GM18520 (cell line): Measurements from ENCODE around the gene VPS13D.
"Not testable (repeated sequence)": the region's sequence is repeated elsewhere in the genome, so short reads cannot be mapped to it uniquely, and the experiment has no call there.

Experiments
- ATAC-seq: cut with Tn5 transposase; IDR thresholded peaks from one replicate; pipeline ENCODE4 v1.9.1; 2021; ENCODE audit not compliant: unreplicated experiment

Gene VPS13D

DNA sequence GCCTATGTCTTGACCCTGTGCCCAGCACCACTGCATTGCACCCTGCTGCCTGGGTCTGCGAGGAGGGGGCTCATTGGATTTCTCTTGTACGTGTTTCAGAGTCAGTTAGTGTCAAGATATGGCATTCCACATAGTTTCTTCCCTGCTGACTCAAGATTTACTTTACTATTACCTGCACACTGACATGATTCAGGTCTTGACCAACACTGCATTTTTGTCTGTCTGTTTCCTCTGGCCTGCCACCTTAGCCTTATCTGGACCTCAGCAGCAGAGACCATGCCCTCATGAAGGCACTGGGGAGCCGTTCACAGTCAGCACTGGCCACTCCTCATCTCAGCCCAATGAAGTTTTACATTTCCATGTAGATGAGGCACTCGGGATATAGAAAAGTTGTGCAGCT, 232.8 kb downstream of the VPS13D start:
- ATAC-seq, result no peak

DNA sequence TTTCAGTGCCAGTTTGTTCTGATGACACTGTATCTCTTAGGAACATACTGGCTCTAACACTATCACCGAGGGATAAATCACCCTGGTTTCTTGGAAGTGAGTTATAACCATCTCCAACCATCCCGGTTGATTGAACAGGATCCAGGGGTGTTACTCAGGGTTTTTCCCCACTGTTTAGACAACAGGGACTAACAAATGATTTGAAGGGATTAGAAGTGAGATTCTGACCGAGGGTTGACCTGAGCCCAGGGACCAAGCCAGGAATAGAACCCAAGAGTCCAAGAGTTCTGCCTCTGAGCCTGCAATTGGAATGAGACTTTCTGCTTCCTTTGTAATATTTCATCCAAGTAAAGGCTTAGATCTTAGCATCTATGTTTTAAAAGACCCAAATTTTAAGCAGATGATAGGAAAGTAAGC, 234.2 kb downstream of the VPS13D start:
- ATAC-seq, result no peak

DNA sequence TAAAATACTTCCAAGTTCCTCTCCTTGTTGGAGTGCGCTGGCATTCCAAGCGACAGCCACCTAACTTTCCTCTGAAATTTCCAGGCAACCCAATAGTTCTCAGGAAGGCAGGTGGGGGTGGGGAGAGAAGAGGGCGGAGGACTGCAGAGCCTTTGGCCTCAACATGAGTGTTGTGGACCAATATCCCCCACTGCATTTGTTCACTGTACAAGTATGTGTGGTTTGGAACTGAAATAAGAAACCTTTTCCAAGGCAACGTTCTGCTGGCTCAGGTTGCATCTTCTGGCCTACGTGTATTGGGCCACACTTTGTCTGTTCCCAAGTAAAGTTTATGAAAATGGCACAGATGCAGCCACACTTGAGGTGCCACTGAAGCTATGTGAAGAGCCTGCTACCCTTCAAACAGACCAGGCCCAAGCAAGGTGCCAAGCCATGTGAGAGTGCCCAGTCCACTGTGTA, 234.8 kb downstream of the VPS13D start:
- ATAC-seq, result no peak

DNA sequence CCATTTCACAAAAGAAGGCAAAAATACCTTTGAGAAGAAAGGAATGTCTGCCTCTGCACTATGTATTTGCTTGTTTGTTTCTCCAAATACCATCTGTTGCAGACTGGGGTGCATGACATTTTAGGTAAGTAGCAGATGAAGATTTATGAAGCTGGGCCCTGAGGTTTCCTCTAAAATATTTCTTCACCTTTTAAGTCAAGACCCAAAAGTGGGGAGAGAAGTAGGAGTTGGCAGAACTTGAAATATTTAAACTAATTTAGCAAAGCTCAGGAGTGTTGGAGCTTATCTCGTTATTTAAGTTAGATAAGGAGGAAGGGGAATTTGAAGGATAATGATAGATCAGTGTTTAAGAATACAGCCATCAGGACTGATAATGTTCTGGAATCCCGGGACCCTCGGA, 235.3 kb downstream of the VPS13D start:
- no peak for ATAC-seq

DNA sequence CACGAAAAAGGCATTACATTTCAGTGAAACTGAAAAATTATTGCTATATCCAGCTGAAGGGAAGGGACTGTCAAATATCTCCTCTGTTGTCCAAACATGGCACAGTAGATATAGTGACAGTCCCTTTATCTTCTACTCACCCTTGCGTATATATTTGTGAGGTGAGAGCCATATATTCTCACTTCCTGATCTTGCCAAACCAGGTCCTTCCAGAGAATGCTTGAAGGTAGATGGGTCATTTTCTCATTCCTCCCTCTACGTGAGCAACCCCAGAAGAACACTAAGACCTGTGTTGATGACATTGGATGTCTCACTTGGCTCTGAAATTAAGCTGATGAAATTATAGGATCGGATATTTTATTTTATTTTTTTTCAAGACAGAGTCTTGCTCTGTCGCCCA, 237.0 kb downstream of the VPS13D start:
- ATAC-seq, result no peak

DNA sequence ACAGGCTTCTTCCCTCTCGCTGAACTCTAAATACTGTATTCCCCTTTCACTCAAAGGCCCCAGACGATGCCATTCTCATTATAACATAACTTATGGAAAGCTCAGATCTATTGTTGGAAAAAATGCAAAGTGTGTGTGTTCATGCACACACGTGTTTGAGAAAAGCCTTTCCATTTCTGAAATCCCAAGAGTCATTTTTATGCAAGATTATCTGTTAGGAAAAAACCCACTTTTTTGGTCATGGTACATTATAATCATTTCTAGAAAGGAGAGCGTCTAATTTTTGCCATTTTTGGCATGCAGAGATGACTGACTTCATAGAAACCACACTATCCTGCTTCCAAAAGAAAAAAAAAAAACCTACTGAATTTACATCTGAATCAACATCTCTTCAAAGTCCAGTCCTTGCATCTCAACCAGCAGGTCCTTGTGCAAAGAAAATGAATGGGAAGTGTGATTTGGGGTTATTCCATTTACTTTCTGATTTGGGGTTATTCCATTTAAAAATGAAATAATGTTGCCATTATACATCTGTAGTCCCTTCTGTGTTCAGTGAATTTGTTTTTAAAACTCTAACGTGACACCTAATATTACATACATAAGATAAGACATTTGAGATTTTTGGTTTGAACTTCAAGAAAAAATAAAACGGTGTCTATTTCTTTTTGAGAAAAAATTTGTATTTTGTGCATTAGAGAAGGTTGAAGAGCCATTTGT, 237.9 kb downstream of the VPS13D start:
- no peak for ATAC-seq

DNA sequence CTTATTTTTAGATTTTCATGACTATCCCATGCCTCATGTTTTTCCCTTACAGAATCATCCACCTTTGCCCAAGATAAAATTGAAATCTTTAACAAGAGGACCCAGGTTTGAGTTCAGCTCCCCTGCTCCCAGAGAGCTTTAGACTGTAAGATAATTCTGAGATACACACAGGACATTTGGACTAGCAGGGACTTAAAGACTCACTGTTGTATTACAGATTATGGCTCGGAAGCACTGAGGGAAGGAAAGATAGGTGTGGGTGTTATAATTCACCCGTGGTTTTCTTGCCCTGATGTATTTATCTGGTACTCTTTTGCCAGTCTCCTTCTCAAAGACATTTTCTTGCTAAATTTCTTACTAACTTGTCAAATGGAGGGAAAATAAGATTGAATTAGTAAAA, 238.5 kb downstream of the VPS13D start:
- ATAC-seq, result no peak

DNA sequence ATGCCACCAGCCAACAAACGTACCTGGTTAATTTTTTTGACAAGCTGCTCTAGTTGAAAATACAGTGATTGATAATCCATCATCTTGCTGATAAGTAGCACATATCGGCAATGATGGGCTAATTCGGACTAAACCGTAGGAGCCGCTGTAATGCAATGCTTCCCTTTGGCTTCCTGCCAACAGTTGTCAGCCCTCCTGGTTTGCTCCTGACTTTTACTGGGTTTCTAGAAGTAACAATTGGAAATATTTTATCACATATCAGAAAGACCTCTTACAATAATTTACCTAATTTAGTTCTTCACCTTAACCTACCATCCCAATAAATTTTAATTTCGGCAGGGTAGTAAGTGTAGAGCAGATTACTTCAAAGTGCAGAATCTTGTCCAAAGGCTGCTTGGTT, 239.7 kb downstream of the VPS13D start:
- no peak for ATAC-seq

DNA sequence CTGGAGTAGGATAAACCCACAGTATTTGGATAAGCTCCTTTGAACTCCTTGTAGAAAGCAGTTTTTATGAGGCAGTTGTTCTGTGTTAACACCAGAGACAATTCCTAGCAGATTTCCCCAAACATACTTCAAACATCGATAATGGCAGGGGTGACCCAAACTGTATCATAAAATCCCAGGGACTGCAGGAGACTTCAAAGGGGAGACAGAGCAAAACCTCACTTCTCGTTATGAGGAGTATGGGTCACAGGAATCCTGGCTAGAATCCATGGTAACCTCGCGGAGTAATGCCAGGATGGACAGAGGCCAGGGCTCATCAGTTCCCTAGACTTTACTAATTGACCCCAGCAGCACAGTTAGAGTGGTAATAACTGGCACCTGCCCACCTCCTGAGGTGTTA, 240.2 kb downstream of the VPS13D start:
- ATAC-seq, result no peak

DNA sequence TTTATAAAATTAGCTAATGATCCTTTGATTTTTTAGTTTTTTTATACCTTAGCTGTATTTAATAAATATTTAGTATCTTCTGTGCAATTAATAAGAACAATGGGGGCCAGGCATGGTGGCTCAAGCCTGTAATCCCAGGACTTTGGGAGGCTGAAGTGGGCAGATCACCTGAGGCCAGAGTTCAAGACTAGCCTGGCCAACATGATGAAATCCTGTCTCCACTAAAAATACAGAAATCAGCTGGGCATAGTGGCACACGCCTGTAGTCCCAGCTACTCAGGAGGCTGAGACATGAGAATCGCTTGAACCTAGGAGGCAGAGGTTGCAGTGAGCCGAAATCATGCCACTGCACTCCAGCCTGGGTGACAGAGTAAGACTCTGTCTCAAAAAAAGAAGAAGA, 241.1 kb downstream of the VPS13D start:
- ATAC-seq, result not testable (repeated sequence)

DNA sequence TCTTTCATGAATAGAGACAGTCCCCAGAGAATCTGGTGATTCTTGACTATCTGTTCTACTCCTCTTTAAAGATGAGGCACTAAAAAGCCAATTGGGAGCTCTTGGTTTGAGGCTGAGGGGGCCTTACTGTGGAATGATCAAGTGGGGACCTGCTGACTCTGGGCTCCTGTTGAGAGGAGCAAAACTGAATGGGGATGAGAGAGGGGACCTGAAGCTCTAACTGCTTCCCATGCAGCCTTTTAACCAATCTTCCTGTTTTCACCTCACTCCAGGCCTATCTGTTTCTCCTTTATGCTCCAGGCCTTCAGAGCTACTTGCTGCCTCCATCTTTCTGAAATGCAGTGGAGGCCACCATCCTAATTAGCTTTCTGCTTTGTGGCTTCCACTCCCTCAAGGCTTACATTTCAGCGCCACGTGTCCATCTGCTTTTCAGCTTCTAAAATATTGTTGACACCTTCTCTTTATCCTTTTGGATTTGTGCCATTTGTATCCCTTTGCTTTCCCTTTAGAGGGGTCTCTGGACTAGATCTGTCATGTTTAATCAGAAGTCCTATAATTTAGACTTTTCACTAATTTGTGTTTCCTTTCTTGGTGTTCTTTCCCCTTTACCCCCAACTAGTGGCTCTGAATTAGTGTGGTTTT, 242.4 kb downstream of the VPS13D start:
- no peak for ATAC-seq

DNA sequence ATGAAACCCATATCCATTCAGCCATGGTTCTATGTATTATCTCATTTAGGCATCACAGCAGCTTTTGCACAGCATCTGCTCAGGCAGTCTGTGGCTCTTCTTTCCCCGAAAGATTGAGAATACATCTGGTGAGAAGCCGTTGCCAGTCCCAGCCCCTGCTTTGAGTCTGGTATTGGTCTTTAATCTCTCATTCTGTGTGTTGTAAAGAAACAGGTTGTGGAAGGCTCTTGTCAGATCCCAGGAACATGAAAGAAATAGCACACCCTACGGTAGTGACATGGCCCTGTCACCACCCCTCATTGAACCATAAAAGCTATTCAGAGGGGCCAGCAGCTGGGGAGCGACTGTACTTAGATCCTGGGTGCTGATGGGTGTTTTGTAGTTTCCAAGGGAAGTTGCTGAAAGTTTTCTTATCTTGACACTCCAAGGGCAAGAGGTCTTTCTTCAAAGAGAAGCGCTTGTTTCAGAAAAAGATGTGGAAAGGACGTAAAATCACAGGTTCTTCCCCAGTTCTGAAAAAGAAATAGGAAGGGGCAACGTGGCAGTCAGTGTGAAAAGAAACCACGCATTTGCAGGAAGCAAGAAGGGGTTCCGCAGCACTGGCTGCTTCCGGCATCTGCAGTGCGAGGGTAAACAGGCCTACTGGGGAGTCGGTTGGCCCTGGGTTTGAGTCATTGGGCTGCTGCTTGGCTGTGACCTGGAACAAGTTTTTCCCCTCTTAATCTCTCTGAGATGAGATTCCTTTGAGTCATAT, 243.1 kb downstream of the VPS13D start:
- no peak for ATAC-seq

DNA sequence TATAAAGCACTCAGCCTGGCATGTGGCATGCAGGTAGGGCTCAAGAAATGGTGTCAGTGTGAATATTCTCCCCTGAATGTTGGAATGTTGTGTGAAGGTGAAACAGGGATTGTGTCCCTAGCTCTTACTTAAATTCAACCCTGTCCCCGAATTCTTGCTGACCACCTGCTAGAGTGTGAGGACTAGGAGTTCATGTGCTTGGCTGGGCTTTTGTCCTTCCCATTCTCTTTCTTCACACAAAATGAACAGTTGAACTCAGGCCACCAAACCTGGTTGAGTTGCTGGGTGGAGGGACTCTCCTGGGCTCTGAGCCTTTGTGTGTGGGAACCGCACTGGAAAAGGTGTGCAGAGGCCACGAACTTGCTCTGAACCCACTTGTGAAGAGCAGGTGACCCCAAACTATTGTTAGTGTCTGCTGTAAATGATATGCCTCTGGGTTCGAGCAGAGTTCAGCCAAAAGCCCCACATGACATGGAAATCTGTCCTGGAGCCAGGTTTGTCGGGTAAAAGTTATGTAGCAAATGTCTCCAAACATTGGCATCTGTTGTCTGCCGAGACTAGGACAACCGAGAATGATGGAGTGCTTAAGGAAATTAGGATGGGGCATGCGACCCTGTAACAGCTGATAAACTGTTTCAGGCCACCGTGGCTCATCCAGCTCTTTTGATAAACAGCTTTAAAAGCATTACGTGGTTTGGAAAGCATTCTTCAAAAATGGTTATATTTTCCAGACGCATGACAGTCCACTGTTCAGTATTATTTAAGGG, 243.9 kb downstream of the VPS13D start:
- ATAC-seq, result no peak

DNA sequence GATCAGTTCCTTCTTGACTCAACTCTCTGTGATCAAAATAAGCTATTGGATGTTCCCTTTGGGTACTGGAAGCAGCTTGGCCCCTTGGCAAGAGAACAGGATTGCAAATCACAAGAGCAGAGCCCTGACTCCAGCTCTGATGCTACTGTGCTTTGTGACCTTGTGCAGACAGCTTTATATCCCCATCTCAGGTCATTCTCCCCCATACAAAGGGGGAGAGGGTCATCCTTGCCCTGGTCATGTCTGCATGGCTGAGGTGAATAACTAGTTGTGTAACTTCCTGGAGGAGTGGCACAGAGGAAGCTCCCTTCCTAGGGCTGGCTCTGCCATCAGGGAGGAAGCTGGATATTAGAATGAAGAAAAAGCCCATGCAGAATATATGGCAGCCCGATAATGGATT, 245.3 kb downstream of the VPS13D start:
- no peak for ATAC-seq

DNA sequence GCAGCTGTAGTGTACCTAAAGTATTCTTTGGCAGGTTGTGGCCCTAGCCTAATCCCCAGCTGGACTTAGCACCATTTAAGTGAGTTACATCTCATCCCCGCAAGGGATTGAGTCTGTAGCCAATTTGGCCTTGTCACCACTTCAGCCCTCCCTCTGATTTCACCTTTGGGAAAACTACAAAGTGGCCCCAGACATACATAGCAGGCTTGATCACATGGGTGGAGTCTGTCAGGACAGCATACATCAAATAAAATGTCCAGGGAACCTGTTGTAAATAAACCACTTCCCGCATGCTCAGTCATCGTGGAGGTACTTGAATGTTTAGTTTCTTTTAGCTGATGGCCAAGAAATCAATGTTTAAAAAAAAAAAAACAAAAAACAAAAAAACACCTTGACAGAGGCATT, 245.7 kb downstream of the VPS13D start:
- ATAC-seq, result no peak

DNA sequence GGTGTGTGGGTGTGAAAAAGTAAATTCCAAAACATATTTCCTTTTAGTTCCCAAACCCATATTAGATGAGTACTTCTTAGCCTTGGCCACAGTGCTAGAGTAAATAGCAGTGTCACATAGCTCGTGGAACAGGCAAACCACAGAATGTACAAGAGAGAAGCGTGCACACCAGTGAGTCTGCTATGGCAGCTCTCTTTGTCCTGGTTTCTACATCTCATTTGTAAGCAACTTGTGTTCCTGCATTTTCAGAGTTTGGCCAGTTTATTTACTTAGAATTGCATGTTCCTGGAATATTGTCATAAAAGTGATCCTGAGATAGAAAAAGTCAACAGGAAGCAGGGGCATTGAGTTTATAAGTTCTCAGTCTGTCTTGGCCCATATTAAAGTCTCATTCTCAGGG, 246.1 kb downstream of the VPS13D start:
- no peak for ATAC-seq

DNA sequence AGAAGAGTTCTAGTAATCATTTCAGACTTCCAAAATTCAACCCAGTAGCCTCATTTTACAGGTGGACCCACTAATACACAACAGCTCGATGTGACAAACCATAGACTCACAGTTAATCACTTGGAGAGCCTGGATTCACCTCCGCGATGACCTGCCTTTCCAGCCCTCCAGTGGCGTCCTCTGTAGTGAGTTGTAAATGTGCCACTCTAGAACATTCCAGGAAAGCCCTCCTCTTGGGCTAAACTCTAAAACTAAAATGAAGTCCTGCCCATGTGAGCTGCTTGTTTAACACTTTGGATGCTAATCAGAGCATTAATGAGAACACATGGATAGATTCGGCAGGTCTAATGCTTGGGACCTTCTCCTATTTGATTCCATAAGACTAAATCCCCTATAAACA, 247.5 kb downstream of the VPS13D start:
- ATAC-seq, result no peak

DNA sequence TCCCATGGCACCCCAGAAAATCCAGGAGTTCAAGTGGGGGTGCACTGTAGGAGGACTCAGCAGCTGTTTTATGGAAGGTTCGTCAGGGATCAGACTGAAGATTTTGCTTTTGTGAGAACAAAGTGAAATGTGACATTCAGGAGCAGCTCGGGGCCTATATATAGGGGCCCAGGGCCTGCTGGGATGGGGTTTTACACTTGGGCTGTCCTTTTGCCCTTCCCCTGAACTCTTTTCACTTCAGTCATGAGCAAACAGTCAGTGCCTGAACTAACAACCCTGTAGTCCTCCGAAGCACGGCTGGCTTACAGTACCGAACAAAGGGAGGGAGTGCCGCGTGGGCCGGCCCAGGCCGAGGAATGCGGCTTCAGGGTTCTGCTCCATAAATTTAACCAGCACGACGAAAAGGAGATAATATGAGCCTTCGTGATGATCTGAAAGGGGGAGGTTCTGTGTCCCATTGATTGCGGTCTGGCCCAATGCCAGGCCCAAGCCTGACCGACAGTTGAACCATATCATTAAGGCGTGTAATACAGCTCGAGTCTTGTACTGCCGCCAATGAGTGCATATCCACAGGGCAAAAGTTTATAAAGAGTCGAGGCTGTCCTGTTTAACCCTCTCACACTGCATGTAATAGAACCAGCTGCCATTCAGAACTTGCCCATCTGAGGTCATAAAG, 248.2 kb downstream of the VPS13D start:
- no peak for ATAC-seq

DNA sequence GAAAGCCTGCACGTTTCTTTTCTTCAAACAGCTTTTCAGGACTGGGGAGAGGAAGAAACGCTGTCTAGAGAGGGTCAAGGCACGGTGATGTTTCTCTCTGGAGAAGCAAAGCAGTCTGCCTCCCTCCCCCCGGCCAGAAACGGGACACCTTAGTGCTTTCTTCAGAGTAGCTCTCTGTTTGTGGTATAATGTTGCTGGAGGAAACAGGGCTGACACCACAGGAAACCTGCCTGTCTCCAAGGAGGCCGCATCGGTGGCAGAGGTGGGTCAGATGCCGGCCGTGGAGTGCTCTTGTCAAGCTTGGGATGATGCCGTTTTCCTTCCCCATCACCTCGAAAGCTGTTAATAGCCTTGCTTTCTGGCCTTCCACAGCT, 248.8 kb downstream of the VPS13D start:
- ATAC-seq, result no peak

DNA sequence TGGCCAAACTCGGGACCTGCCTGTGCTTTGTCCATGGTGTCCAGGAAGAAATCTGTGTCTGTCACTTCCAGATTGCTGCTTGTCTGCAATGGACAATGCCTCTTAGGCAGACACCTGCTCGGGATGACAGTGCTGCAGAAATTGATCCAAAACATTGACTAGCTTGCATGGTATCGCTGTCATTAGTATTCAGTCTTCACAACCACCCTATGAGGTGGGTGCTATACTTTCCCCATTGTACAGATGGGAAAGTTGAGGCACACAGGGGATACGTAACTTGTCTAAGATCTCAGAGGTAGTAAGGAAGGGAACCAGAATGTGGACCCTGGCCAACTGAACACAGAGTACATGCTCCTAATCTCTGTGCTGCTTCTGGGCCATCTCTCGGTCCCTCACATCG, 249.5 kb downstream of the VPS13D start:
- ATAC-seq, result no peak

DNA sequence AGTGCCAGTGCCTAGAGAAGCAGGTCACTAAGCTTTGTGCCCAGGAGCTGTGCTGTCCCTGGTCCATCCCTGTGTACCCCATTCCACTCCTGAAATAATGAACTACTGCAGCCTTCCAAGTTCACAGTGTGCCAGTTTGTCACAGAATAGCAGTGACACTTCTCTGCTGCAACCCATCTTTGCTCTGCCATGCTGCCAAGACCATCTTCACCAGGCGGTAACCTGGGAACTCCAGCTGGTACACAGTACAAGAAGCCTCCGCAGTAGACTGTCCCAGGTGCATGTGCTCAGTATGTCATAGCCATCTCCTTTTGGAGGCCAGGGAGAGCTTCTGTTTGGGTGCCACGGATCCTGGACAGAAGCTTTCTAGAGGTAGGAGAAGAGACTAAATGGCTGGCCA, 250.2 kb downstream of the VPS13D start:
- ATAC-seq, result no peak
